Smooth muscle cell (in vitro differentiated cells): ENCODE measurements around the gene UBE2E2. TPM values are rescaled to one million over a fixed set of nuclear protein-coding genes. Genes with fewer than 3 reads are reported as not detected.

ENCODE experiments used
- DNase-seq: peaks from one replicate; lab custom pipeline; 2025; ENCODE audit not compliant: unreplicated experiment; lab: John Stamatoyannopoulos, UW
- H2AFZ ChIP-seq: fragments of 200-600 bp; sonication (generic); 2 replicates; pipeline ENCODE4 v1.6.0; 2016; ENCODE audit warnings: antibody characterized with exemption, low read depth, mild to moderate bottlenecking
- H3F3A ChIP-seq: fragments of 200-600 bp; sonication (generic); 2 replicates; pipeline ENCODE4 v1.6.0; 2017; ENCODE audit warnings: antibody characterized with exemption, low read depth
- H3K27ac ChIP-seq: fragments of 200-600 bp; sonication (generic); 2 replicates; pipeline ENCODE4 v1.5.1; 2016; ENCODE audit warnings: low read depth, mild to moderate bottlenecking
- H3K27me3 ChIP-seq: fragments of 200-600 bp; sonication (generic); 2 replicates; pipeline ENCODE4 v1.6.1; 2016; ENCODE audit warnings: low read depth, mild to moderate bottlenecking
- H3K36me3 ChIP-seq: fragments of 200-600 bp; sonication (generic); 2 replicates; pipeline ENCODE4 v1.5.1; 2016; ENCODE audit warnings: low read depth
- H3K4me1 ChIP-seq: fragments of 200-600 bp; sonication (generic); 2 replicates; pipeline ENCODE4 v1.5.1; 2016; ENCODE audit warnings: low read depth
- H3K4me2 ChIP-seq: fragments of 200-600 bp; sonication (generic); 2 replicates; pipeline ENCODE4 v1.6.0; 2016; ENCODE audit warnings: mild to moderate bottlenecking
- H3K4me3 ChIP-seq: fragments of 200-600 bp; sonication (generic); 2 replicates; pipeline ENCODE4 v1.5.1; 2016; ENCODE audit warnings: mild to moderate bottlenecking
- H3K79me2 ChIP-seq: fragments of 200-600 bp; sonication (generic); 2 replicates; pipeline ENCODE4 v1.6.0; 2016; ENCODE audit warnings: low read depth, mild to moderate bottlenecking
- H3K9ac ChIP-seq: fragments of 200-600 bp; sonication (generic); 2 replicates; pipeline ENCODE4 v1.6.0; 2016; ENCODE audit warnings: low read depth
- H3K9me3 ChIP-seq: fragments of 200-600 bp; sonication (generic); replicated peaks from 2 replicates; pipeline ENCODE4 v1.5.1; 2016; ENCODE audit warnings: low read depth
- H4K20me1 ChIP-seq: fragments of 200-600 bp; sonication (generic); 2 replicates; pipeline ENCODE4 v1.6.0; 2016; ENCODE audit warnings: low read depth
- WGBS: methylation state at CpG from one replicate; pipeline ENCODE4 v1.1.7; 2016; ENCODE audit warnings: low lambda C conversion rate; 5-methylcytosine and 5-hydroxymethylcytosine counted together
- polyA plus RNA-seq: library from polyadenylated mRNA; unstranded; fragments of >200 nt; fragmentation: Nextera tagmentation; extraction: Ambion mirVana; gene quantifications from 2 replicates; pipeline ENCODE4 v1.2.1, GENCODE V29; 2016
- total RNA-seq: library from RNA; depleted of rRNA; stranded (reverse); fragments of >200 nt; gene quantifications from 2 replicates; pipeline ENCODE4 v1.2.3, GENCODE V29; 2014
- TF ChIP-seq, protein P1 (sequence below): fragments of 200-600 bp; sonication (generic); IDR thresholded peaks from 2 replicates; pipeline ENCODE4 v1.5.1; 2017; ENCODE audit warnings: borderline replicate concordance, mild to moderate bottlenecking, antibody characterized with exemption; ENCODE audit not compliant: insufficient read depth, poor library complexity, severe bottlenecking

UBE2E2 gene
- total and polyA plus RNA-seq, 2 experiments from 2014 or later, result 65.9 to 121 TPM

DNA sequence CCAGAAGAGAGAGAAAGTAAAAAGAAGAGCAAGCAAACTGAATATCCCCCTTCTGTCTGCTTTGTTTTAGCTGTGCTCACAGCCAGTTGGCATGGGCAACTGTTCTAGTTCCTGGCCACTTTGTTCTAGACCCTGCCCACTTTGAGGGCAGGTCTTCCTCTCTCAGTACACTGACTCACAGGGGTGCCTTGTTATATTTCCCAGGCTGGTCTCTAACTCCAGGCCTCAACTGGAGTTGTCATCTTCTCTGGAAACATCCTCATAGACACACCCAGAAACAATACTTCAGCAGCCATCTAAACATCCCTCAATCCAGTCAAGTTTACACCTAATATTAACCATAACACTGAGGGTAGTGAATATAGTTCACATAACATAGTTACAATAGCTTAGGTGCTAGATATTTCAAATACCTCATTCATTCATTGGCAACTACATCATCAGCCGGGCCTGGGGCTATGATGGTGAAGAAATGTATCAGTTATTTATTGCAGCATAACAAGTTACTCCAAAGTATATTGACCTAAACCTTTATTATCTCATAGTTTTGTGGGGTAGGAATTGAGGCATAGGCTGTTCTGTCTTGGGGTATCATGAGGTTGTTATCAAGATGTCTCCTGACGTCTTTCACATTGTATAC, 106.0 kb downstream of the UBE2E2 start:
- peaks cover 24% of the 10 kb centered on the region for H3K79me2 ChIP-seq
- TF ChIP-seq, protein P1, sequence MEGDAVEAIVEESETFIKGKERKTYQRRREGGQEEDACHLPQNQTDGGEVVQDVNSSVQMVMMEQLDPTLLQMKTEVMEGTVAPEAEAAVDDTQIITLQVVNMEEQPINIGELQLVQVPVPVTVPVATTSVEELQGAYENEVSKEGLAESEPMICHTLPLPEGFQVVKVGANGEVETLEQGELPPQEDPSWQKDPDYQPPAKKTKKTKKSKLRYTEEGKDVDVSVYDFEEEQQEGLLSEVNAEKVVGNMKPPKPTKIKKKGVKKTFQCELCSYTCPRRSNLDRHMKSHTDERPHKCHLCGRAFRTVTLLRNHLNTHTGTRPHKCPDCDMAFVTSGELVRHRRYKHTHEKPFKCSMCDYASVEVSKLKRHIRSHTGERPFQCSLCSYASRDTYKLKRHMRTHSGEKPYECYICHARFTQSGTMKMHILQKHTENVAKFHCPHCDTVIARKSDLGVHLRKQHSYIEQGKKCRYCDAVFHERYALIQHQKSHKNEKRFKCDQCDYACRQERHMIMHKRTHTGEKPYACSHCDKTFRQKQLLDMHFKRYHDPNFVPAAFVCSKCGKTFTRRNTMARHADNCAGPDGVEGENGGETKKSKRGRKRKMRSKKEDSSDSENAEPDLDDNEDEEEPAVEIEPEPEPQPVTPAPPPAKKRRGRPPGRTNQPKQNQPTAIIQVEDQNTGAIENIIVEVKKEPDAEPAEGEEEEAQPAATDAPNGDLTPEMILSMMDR, result no peak
- H3K27me3 ChIP-seq, result no peaks in the 10 kb centered on the region
- DNase-seq, result no peak
- peaks cover 59% of the 10 kb centered on the region for H4K20me1 ChIP-seq
- no peak overlapping the region for H3K4me3 ChIP-seq
- no peaks in the 10 kb centered on the region for H3K9me3 ChIP-seq
- H3F3A ChIP-seq, result no peaks in the 10 kb centered on the region
- peaks cover 6% of the 10 kb centered on the region for H3K4me1 ChIP-seq
- H3K9ac ChIP-seq, result no peak overlapping the region
- H3K27ac ChIP-seq, result no peak overlapping the region
- WGBS, result 100% methylated on average over 2 of the region's 2 CpGs
- H2AFZ ChIP-seq, result no peak overlapping the region
- H3K4me2 ChIP-seq, result no peak overlapping the region
- no peaks in the 10 kb centered on the region for H3K36me3 ChIP-seq

DNA sequence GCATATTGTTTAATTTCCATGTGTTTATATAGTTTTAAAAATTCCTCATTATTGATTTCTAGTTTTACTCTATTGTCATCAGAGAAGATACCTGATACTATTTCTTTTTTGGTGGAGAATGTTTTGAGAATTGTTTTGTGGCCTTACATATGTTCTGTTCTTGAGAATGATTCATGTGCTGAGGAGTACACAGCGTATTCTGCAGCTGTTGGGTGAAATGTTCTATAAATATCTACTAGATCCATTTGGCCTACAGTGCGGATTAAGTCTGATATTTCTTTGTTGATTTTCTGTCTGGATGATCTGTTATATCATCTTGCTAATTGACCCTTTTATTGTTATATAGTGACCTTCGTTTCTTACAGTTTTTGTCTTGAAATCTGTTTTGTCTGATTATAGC, 109.7 kb downstream of the UBE2E2 start:
- H3F3A ChIP-seq, result no peaks in the 10 kb centered on the region
- H3K27me3 ChIP-seq, result no peaks in the 10 kb centered on the region
- peaks cover 6% of the 10 kb centered on the region for H3K4me1 ChIP-seq
- peaks cover 27% of the 10 kb centered on the region for H3K79me2 ChIP-seq
- 58% methylated on average over 3 of the region's 3 CpGs for WGBS
- no peak for DNase-seq
- no peak overlapping the region for H3K4me3 ChIP-seq
- H3K9ac ChIP-seq, result no peak overlapping the region
- H3K4me2 ChIP-seq, result peak overlapping the region; percentile 35
- TF ChIP-seq, protein P1, result no peak
- H3K27ac ChIP-seq, result peak overlapping the region; percentile 35
- H4K20me1 ChIP-seq, result peaks cover 48% of the 10 kb centered on the region
- H2AFZ ChIP-seq, result no peak overlapping the region
- no peaks in the 10 kb centered on the region for H3K36me3 ChIP-seq
- no peaks in the 10 kb centered on the region for H3K9me3 ChIP-seq

DNA sequence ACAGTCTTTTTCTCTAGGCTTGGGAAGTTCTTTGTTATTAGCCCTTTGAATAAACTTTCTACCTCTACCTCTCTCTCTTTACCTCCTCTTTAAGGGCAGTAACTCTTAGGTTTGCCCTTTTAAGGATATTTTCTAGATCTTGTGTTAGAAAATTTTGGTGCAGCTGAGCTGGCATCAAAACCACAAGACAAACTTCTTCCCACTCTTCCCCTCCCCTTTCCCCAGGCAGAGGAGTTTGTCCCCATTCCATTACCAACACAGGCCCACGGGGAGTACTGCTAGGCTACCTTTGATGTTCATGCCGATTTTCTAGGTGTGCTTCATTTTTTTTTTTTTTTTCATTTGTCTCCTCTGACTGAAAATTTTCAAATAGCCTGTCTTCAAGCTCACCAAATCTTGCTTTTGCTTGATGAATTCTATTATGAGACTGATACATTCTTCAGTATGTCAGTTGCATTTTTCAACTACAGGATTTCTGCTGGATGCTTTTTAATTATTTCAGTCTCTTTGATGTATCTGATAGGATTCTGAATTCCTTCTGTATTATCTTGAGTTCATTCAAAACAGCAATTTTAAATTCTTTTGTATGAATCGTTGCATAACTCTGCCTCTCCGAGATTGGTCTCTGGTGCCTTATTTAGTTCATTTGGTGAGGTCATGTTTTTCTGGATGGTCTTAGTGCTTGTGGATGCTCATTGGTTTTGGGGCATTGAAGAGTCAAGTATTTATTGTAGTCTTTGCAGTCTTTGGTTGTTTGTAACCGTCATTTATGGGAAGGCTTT, 112.0 kb downstream of the UBE2E2 start:
- TF ChIP-seq, protein P1, result no peak
- Histone ChIP-seq H3F3A (no peaks in the 10 kb centered on the region), H2AFZ (no peak overlapping the region), H3K4me3 (no peak overlapping the region), H3K9ac (no peak overlapping the region), H4K20me1 (peaks cover 52% of the 10 kb centered on the region), H3K27me3 (no peaks in the 10 kb centered on the region), H3K4me1 (peaks cover 6% of the 10 kb centered on the region), H3K36me3 (no peaks in the 10 kb centered on the region), H3K9me3 (no peaks in the 10 kb centered on the region), H3K27ac (peak overlapping the region; percentile 18), H3K79me2 (peaks cover 35% of the 10 kb centered on the region), H3K4me2 (peak overlapping the region; percentile 35)
- 72% methylated on average over 5 of the region's 5 CpGs for WGBS
- DNase-seq, result no peak
